ENCODE data around the gene TTC7B. TPM values are rescaled to one million over a fixed set of nuclear protein-coding genes. Genes with fewer than 3 reads are reported as not detected.
"Not testable (repeated sequence)": the region's sequence is repeated elsewhere in the genome, so short reads cannot be mapped to it uniquely, and the experiment has no call there.

Gene TTC7B
- total RNA-seq, 1 donor from 2014 or later, result 55.5 TPM

- DNase-seq, result no peak
- intact Hi-C loops (cut with micrococcal nuclease), result no loop called here
- no peak overlapping the region for H3K27ac ChIP-seq (replicated peaks)
- H3K4me3 ChIP-seq, result no peak overlapping the region
- no peaks in the 10 kb centered on the region for H3K27me3 ChIP-seq (ENCODE audit: low read depth)
- H3K36me3 ChIP-seq, result no peaks in the 10 kb centered on the region
- H3K4me1 ChIP-seq, result peaks cover 18% of the 10 kb centered on the region
- no peaks in the 10 kb centered on the region for H3K9me3 ChIP-seq (replicated peaks)
- TF ChIP-seq, protein P1, sequence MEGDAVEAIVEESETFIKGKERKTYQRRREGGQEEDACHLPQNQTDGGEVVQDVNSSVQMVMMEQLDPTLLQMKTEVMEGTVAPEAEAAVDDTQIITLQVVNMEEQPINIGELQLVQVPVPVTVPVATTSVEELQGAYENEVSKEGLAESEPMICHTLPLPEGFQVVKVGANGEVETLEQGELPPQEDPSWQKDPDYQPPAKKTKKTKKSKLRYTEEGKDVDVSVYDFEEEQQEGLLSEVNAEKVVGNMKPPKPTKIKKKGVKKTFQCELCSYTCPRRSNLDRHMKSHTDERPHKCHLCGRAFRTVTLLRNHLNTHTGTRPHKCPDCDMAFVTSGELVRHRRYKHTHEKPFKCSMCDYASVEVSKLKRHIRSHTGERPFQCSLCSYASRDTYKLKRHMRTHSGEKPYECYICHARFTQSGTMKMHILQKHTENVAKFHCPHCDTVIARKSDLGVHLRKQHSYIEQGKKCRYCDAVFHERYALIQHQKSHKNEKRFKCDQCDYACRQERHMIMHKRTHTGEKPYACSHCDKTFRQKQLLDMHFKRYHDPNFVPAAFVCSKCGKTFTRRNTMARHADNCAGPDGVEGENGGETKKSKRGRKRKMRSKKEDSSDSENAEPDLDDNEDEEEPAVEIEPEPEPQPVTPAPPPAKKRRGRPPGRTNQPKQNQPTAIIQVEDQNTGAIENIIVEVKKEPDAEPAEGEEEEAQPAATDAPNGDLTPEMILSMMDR (IDR thresholded peaks at IDR 0.05; ENCODE audit: borderline replicate concordance), result no peak
These were observed 30.3 kb upstream of the TTC7B start for GRCh38 chr14:90846511-90846910.

- Histone ChIP-seq H3K36me3 (no peaks in the 10 kb centered on the region), H3K9me3 (replicated peaks) (no peaks in the 10 kb centered on the region), H3K27me3 (ENCODE audit: low read depth) (no peaks in the 10 kb centered on the region), H3K27ac (replicated peaks) (no peak overlapping the region), H3K4me1 (peaks cover 7% of the 10 kb centered on the region), H3K4me3 (no peak overlapping the region)
- no peak for DNase-seq
- TF ChIP-seq, protein P1 (IDR thresholded peaks at IDR 0.05; ENCODE audit: borderline replicate concordance), result no peak
- intact Hi-C loops (cut with micrococcal nuclease), result no loop called here
These were observed 28.1 kb upstream of the TTC7B start for GRCh38 chr14:90844321-90844720.

GRCh38 chr14:90842726-90843125 lies 26.5 kb upstream of the TTC7B start:
- H3K4me1 ChIP-seq, result peaks cover 15% of the 10 kb centered on the region
- intact Hi-C loops (cut with micrococcal nuclease), result no loop called here
- no peaks in the 10 kb centered on the region for H3K9me3 ChIP-seq (replicated peaks)
- DNase-seq, result no peak
- no peak overlapping the region for H3K27ac ChIP-seq (replicated peaks)
- no peak overlapping the region for H3K4me3 ChIP-seq
- TF ChIP-seq, protein P1 (IDR thresholded peaks at IDR 0.05; ENCODE audit: borderline replicate concordance), result no peak
- H3K27me3 ChIP-seq (ENCODE audit: low read depth), result no peaks in the 10 kb centered on the region
- H3K36me3 ChIP-seq, result no peaks in the 10 kb centered on the region

- H3K9me3 ChIP-seq (replicated peaks); DNase-seq: not testable (repeated sequence)
These were observed 24.4 kb upstream of the TTC7B start for GRCh38 chr14:90840667-90841066.

DNA sequence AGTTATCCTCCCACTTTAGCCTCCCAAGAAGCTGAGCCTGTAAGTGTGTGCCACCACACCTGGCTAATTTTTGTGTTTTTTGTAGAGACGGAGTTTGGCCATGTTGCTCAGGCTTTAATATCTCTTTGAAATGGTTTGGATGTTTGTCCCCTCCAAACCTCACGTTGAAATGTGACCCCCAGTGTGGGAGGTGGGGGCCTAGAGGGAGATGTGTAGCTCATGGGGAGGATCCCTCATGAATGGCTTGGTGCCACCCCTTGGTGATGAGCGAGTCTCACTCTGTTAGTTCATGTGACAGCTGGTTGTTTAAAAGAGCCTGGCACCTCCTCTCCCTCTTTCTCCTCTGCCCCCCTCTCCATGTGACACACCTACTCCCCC lies 23.6 kb upstream of the TTC7B start:
- no peak for DNase-seq

More at GRCh38 chr14:90840667-90841066, 24.4 kb upstream of the TTC7B start:
- H3K4me3 ChIP-seq; H3K36me3 ChIP-seq; intact Hi-C loops (cut with micrococcal nuclease); H3K27me3 ChIP-seq (ENCODE audit: low read depth): not testable (repeated sequence)
- peaks cover 15% of the 10 kb centered on the region for H3K4me1 ChIP-seq
- H3K27ac ChIP-seq (replicated peaks), result peak overlapping the region; percentile 87

More for the DNA sequence above, 23.6 kb upstream of the TTC7B start:
- Histone ChIP-seq H3K4me1 (peaks cover 15% of the 10 kb centered on the region), H3K27ac (replicated peaks) (peak overlapping the region; percentile 87), H3K9me3 (replicated peaks) (no peaks in the 10 kb centered on the region), H3K4me3 (no peak overlapping the region), H3K36me3 (no peaks in the 10 kb centered on the region), H3K27me3 (ENCODE audit: low read depth) (no peaks in the 10 kb centered on the region)
- TF ChIP-seq, protein P1 (IDR thresholded peaks at IDR 0.05; ENCODE audit: borderline replicate concordance), result no peak
- intact Hi-C loops (cut with micrococcal nuclease), result no loop called here

Measured in left ventricle myocardium inferior (tissue), 1 donor.